Measurements from ENCODE around the gene SMIM1.

The SMIM1 gene

DNA sequence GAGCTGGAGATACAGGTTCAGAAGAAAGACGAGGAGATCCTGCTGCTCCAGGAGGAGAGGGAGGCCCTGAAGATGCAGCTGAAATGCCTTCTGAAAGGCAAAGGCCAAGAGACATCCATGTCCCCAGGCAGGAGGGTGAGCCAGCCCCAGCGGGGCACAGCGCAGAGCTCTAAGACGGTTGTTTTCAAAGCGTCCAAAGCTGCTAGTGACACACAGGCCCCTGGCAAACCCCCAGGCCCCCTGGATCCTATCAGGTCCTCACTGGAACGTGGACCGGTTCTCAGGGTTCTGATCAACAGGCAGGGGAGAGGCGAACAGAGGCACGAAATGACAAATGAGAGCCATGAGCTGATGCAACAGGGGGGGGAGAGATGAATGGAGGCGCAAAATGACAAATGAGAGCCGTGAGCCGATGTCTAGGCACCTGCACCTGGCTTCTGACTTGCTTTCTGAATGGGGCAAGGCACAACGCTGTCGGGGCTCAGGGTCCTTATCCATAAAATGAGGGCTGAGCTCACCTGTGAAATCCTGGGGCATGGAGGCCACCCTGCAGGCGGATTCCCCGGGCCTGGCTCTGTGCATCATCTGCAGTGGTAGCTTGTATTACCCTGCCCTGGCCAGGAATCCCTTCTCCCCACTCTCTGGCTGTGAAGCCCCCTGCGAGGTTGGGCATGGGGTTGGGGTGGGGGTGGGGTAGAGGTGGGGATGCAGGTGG is 11.1 kb upstream of the SMIM1 start:
- no peaks in the 10 kb centered on the region for H3F3A ChIP-seq (ENCODE audit: control insufficient read depth, insufficient read depth)
- no peak for TF ChIP-seq EZH2phosphoT487 (IDR thresholded peaks at IDR 0.05; ENCODE audit: borderline replicate concordance, low read length)
- TF ChIP-seq, protein P1, sequence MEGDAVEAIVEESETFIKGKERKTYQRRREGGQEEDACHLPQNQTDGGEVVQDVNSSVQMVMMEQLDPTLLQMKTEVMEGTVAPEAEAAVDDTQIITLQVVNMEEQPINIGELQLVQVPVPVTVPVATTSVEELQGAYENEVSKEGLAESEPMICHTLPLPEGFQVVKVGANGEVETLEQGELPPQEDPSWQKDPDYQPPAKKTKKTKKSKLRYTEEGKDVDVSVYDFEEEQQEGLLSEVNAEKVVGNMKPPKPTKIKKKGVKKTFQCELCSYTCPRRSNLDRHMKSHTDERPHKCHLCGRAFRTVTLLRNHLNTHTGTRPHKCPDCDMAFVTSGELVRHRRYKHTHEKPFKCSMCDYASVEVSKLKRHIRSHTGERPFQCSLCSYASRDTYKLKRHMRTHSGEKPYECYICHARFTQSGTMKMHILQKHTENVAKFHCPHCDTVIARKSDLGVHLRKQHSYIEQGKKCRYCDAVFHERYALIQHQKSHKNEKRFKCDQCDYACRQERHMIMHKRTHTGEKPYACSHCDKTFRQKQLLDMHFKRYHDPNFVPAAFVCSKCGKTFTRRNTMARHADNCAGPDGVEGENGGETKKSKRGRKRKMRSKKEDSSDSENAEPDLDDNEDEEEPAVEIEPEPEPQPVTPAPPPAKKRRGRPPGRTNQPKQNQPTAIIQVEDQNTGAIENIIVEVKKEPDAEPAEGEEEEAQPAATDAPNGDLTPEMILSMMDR (IDR thresholded peaks at IDR 0.05; ENCODE audit: low read depth, low read length, poor library complexity, severe bottlenecking) = no peak
- peaks cover 8% of the 10 kb centered on the region; the same call in 1 of the 2 replicates for H3K27me3 ChIP-seq (ENCODE audit: control insufficient read depth, low read length)
- H4K20me1 ChIP-seq (ENCODE audit: control insufficient read depth, insufficient read depth, low read depth, low read length) = no peaks in the 10 kb centered on the region
- H3K4me1 ChIP-seq (ENCODE audit: control insufficient read depth, low read length) = no peaks in the 10 kb centered on the region
- no peaks in the 10 kb centered on the region for H3K9me3 ChIP-seq (ENCODE audit: control insufficient read depth, insufficient read depth, low read length)
- no peaks in the 10 kb centered on the region for H3K9me2 ChIP-seq (replicated peaks; ENCODE audit: control insufficient read depth, low read length)
- no peak overlapping the region for H3K27ac ChIP-seq (ENCODE audit: low read depth, low read length)
- H3K4me3 ChIP-seq (ENCODE audit: low read length) = no peak overlapping the region
- no peaks in the 10 kb centered on the region for H3K79me2 ChIP-seq (ENCODE audit: control insufficient read depth, low read length)
- H3K36me3 ChIP-seq (ENCODE audit: control insufficient read depth, low read length) = no peaks in the 10 kb centered on the region
- no peak overlapping the region for H3K4me2 ChIP-seq (ENCODE audit: low read length)

DNA sequence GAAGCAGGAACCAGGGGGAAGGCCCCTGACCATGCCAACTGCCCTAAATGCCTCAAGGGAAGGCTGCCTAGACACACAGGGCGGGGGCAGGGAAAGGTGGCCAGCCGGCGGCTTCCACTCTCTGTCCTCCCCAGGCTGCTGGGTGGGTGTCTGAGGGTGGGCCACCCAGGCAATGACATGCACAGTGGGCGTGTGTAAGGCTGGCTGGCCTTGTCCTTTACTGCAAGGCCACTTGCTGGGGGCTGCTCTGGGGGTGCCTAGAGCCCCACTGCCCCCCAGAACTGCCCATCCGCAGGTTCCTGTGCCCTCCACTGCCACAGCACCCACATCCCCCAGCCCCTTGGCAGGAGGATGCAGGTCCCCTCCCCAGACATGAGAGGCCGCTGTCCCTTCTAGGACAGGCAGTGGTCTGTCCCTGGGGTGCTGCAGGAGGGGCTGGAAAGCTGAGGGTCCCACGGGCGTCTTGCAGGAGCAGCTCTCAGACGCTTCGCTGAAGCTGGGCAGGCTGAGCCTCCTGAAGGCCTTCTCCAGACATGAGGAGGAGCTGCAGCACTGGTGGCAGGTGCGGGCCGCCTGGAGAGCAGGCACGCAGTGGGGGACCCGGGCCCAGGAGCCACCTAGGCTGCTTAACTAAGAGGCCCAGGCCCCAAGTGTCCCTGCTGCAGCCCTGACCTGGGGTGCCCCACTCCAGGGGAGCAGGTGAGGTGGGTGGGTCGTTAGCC is 10.2 kb upstream of the SMIM1 start:
- H3K9me2 ChIP-seq (replicated peaks; ENCODE audit: control insufficient read depth, low read length) = no peaks in the 10 kb centered on the region
- no peak overlapping the region for H3K4me3 ChIP-seq (ENCODE audit: low read length)
- no peaks in the 10 kb centered on the region for H3K79me2 ChIP-seq (ENCODE audit: control insufficient read depth, low read length)
- peaks cover 8% of the 10 kb centered on the region; the same call in 1 of the 2 replicates for H3K27me3 ChIP-seq (ENCODE audit: control insufficient read depth, low read length)
- no peaks in the 10 kb centered on the region for H4K20me1 ChIP-seq (ENCODE audit: control insufficient read depth, insufficient read depth, low read depth, low read length)
- no peak overlapping the region for H3K4me2 ChIP-seq (ENCODE audit: low read length)
- H3K4me1 ChIP-seq (ENCODE audit: control insufficient read depth, low read length) = no peaks in the 10 kb centered on the region
- TF ChIP-seq EZH2phosphoT487 (IDR thresholded peaks at IDR 0.05; ENCODE audit: borderline replicate concordance, low read length) = no peak
- TF ChIP-seq, protein P1 (IDR thresholded peaks at IDR 0.05; ENCODE audit: low read depth, low read length, poor library complexity, severe bottlenecking) = no peak
- H3K9me3 ChIP-seq (ENCODE audit: control insufficient read depth, insufficient read depth, low read length) = no peaks in the 10 kb centered on the region
- no peaks in the 10 kb centered on the region for H3K36me3 ChIP-seq (ENCODE audit: control insufficient read depth, low read length)
- no peaks in the 10 kb centered on the region for H3F3A ChIP-seq (ENCODE audit: control insufficient read depth, insufficient read depth)
- no peak overlapping the region for H3K27ac ChIP-seq (ENCODE audit: low read depth, low read length)

DNA sequence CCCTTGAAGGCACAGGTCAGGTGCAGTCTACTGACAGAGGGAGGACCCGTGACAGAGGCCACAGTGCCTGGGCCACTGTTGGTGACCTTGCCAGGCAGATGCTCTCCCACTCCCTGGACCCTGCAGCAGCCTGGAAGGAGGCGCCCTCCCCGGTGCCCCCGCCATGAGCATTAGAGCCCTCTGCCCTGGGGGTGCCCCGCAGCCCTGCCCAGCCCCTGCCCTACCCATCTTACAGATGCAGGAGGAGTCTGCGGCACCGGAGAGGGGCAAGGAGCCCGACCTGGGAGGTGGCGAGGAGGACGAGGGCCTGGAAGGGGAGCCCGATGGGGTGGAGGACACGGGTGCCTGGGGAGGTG is 9.7 kb upstream of the SMIM1 start:
- Histone ChIP-seq H3K9me2 (replicated peaks; ENCODE audit: control insufficient read depth, low read length) (no peaks in the 10 kb centered on the region), H3K4me2 (ENCODE audit: low read length) (no peak overlapping the region), H4K20me1 (ENCODE audit: control insufficient read depth, insufficient read depth, low read depth, low read length) (no peaks in the 10 kb centered on the region), H3K79me2 (ENCODE audit: control insufficient read depth, low read length) (no peaks in the 10 kb centered on the region), H3K27me3 (ENCODE audit: control insufficient read depth, low read length) (peaks cover 8% of the 10 kb centered on the region; the same call in 1 of the 2 replicates), H3F3A (ENCODE audit: control insufficient read depth, insufficient read depth) (no peaks in the 10 kb centered on the region), H3K4me1 (ENCODE audit: control insufficient read depth, low read length) (no peaks in the 10 kb centered on the region), H3K36me3 (ENCODE audit: control insufficient read depth, low read length) (no peaks in the 10 kb centered on the region), H3K4me3 (ENCODE audit: low read length) (no peak overlapping the region), H3K27ac (ENCODE audit: low read depth, low read length) (no peak overlapping the region), H3K9me3 (ENCODE audit: control insufficient read depth, insufficient read depth, low read length) (no peaks in the 10 kb centered on the region)
- no peak for TF ChIP-seq EZH2phosphoT487 (IDR thresholded peaks at IDR 0.05; ENCODE audit: borderline replicate concordance, low read length)
- TF ChIP-seq, protein P1 (IDR thresholded peaks at IDR 0.05; ENCODE audit: low read depth, low read length, poor library complexity, severe bottlenecking) = no peak
